Effector memory CD4-positive, alpha-beta T cell (primary cell): Measurements from ENCODE around the gene GINS2.

Experiments used
- DNase-seq, 3 donors: peaks; one replicate each; pipeline ENCODE4 v3.0.0-alpha.2; 2020
- H3K27ac ChIP-seq: 2 replicates; pipeline ENCODE4 v1.7.0; 2013; ENCODE audit warnings: mild to moderate bottlenecking, low read length, moderate library complexity; ENCODE audit not compliant: insufficient read depth, poor library complexity, severe bottlenecking
- H3K27me3 ChIP-seq: replicated peaks from 2 replicates; pipeline ENCODE4 v1.7.0; 2013; ENCODE audit warnings: mild to moderate bottlenecking, low read length; ENCODE audit not compliant: insufficient read depth, control insufficient read depth, poor library complexity, severe bottlenecking
- H3K36me3 ChIP-seq: 2 replicates; pipeline ENCODE4 v1.7.0; 2013; ENCODE audit warnings: mild to moderate bottlenecking, low read length, moderate library complexity; ENCODE audit not compliant: control insufficient read depth, insufficient read depth
- H3K4me1 ChIP-seq: 2 replicates; pipeline ENCODE4 v1.7.0; 2013; ENCODE audit warnings: low read length, mild to moderate bottlenecking; ENCODE audit not compliant: control insufficient read depth, insufficient read depth, poor library complexity, severe bottlenecking
- H3K4me3 ChIP-seq: 2 replicates; pipeline ENCODE4 v1.7.0; 2013; ENCODE audit warnings: low read length, low read depth, mild to moderate bottlenecking; ENCODE audit not compliant: insufficient read depth, poor library complexity, severe bottlenecking
- H3K9me3 ChIP-seq: 2 replicates; pipeline ENCODE4 v1.7.0; 2013; ENCODE audit warnings: mild to moderate bottlenecking, low read length, moderate library complexity; ENCODE audit not compliant: control insufficient read depth

The GINS2 gene

DNA sequence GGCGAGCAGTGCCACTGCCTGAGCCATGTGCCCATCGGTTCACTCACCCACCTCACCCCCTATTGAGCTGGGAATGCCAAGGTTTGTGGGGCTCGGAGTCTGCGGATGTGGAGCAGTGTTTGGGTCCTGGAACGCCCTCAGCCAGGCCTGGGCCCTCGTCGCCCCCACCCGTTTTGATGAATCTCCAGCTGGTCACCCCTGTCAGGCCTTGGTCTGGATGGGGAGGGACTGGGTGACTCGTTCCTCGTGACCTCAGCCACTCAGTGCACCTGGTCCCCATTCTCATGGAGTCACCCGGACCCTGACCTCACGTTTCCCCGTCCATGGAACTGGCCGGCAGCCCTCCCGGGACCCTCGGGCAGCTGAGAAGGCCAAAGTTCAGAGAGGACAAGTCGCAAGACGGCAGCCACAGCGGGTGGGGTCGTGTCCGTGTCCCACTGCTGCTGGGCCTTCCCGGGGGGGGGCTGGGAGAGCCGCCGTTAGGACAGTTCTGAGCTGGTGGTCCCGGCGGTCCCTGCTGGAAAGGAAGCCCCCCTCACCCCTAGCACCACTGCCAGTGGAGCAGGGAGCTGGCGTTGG is 52.4 kb downstream of the GINS2 start:
- H3K36me3 ChIP-seq = peaks cover 5% of the 10 kb centered on the region
- no peaks in the 10 kb centered on the region for H3K4me1 ChIP-seq
- no peak overlapping the region for H3K4me3 ChIP-seq
- H3K9me3 ChIP-seq = no peaks in the 10 kb centered on the region
- no peaks in the 10 kb centered on the region for H3K27me3 ChIP-seq
- H3K27ac ChIP-seq = no peak overlapping the region
- DNase-seq = no peak

DNA sequence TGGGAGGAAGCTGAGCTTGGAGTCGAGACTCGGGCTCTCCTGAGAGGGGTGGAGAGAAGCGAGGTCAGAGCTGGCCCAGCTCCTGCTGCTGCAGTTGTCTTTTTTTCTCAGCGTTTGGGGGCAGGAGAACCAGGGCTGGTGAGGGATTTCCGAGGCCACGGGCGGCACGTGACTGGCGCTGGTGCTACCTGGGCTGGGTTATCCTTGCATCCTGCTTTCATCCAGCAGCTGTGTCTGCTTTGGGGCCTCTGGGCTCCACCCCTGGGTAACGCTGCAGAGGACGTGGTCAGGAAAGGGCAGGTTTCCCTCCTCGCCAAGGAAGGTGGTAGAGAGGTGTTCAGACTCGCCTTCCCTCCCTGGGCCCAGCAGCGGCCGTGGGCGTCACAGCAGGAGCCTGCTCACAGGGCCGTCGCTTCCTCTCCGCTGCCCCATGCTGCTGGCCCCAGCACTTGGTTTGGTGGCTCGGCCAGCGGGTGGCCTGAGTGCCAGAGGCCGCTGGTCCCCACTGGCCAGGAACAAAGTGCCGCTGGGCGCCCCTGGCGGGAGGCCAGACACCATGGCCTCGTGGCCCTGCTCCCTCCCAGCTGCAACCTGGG is 53.1 kb downstream of the GINS2 start:
- Histone ChIP-seq H3K27me3 (no peaks in the 10 kb centered on the region), H3K4me3 (no peak overlapping the region), H3K27ac (no peak overlapping the region), H3K4me1 (no peaks in the 10 kb centered on the region), H3K36me3 (peaks cover 5% of the 10 kb centered on the region), H3K9me3 (no peaks in the 10 kb centered on the region)
- no peak for DNase-seq

DNA sequence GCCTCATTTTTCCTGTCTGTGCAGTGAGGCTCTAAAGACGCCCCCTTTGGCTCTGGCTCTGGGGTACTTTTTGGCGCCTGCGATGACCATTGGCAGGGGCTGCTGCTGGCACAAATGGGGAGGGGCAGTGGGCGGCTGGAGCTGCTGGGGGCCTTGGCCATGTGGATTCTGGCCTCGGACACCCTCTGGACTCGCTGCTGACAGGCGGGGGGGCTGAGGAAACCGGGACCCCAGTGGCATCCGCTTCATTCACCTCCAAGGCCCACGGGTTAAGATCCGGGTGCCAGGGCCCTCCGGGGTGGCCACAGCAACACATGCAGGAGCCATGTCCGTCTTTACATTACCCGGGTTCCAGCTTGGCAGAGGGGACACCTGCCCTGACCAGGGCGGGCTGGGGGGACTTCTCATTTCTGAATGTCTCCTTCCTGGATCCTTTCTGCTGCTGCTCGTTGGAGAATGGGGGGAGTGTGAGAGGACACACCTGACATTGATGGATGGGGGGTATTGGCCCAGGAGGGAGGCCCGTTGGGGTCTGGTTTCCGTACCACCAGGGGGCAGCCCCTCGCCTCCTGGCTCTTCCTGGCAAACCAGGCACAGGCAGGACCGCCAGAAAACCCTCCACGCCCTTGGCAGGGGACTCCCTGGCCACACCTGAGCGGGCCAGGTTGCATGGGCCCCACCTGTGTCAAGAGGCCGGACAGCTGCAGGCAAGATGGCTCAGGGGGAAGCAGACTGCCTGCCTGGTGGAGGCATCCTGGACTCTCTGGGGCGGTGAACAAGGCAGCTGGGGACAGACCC is 53.8 kb downstream of the GINS2 start:
- Histone ChIP-seq H3K4me1 (no peaks in the 10 kb centered on the region), H3K27me3 (no peaks in the 10 kb centered on the region), H3K4me3 (no peak overlapping the region), H3K27ac (no peak overlapping the region), H3K36me3 (peaks cover 5% of the 10 kb centered on the region), H3K9me3 (no peaks in the 10 kb centered on the region)
- DNase-seq = no peak

DNA sequence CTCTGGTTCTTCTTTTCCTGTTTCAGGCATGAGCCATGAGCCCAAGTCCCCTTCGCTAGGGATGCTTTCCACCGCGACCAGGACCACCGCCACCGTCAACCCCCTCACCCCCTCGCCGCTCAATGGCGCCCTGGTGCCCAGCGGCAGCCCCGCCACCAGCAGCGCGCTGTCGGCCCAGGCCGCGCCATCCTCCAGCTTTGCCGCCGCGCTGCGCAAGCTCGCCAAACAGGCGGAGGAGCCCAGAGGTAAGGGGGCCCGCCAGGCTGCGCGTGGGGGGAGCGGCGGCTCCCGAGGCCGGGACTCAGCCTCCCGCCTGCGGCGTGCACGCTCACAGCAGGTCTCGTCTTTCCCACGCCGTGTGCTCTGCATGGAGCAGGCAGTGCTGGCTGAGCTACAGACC is 54.9 kb downstream of the GINS2 start:
- H3K36me3 ChIP-seq = peaks cover 5% of the 10 kb centered on the region
- no peak for DNase-seq
- no peaks in the 10 kb centered on the region for H3K27me3 ChIP-seq

DNA sequence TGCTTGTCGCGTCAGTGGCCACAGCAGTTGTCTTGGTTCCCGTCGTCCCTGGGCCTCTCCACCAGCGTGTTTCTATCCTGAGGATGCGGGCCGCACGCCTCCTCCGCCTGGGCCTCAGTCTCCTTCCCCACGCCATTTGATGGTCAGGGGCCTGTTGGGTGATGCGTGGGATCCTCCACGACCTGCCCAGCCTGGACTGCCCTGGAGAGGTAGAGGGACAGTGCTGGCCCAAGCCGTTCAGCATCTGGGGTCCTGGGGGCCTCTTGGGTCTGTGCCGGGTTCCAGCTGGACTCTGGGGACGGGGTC is 55.4 kb downstream of the GINS2 start:
- Histone ChIP-seq H3K4me1 (no peaks in the 10 kb centered on the region), H3K4me3 (no peak overlapping the region), H3K27ac (no peak overlapping the region), H3K36me3 (peaks cover 5% of the 10 kb centered on the region), H3K9me3 (peaks cover 6% of the 10 kb centered on the region), H3K27me3 (no peaks in the 10 kb centered on the region)
- DNase-seq = no peak

More for the DNA sequence above, 54.9 kb downstream of the GINS2 start:
- no peak overlapping the region for H3K27ac ChIP-seq
- no peaks in the 10 kb centered on the region for H3K4me1 ChIP-seq
- no peak overlapping the region for H3K4me3 ChIP-seq
- peaks cover 6% of the 10 kb centered on the region for H3K9me3 ChIP-seq

DNA sequence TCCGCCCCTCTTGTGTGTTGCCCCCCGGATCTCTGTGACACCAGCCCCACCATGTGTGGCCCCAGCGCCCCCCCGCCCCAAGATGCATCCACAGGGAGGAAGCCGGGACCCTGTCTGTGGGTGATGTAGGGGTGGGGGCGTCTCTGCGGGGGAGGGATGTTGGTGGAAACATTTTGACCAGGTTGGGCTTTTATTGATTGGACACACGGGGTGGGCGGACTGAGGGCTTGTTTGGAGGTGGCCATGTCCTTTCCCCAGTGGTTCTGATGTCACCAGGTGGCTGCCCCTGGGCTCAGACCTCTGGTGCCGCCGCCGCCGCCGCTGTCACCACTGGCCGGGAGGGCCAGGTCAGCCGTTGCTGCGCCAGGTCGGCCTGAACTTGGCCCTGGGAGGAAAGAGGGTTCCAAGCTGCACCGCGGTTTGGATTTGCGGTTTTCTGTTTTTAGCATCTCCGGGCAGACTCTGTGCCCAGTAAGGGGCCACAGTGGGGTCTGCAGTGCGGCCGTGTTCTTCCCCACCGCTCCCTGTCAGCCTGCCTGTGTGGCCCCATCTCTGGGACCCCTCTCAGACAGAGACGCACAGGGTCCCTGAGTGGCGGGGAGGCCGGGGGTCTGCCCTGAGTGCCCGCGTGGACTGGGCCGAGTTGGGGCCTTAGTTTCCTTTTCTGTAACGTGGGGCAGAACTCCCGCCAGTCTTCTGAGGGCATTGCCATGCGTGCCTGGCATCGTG is 55.9 kb downstream of the GINS2 start:
- H3K4me3 ChIP-seq = no peak overlapping the region
- H3K36me3 ChIP-seq = peaks cover 5% of the 10 kb centered on the region
- no peaks in the 10 kb centered on the region for H3K4me1 ChIP-seq
- no peak overlapping the region for H3K27ac ChIP-seq
- H3K27me3 ChIP-seq = no peaks in the 10 kb centered on the region
- DNase-seq = no peak
- peaks cover 6% of the 10 kb centered on the region for H3K9me3 ChIP-seq

DNA sequence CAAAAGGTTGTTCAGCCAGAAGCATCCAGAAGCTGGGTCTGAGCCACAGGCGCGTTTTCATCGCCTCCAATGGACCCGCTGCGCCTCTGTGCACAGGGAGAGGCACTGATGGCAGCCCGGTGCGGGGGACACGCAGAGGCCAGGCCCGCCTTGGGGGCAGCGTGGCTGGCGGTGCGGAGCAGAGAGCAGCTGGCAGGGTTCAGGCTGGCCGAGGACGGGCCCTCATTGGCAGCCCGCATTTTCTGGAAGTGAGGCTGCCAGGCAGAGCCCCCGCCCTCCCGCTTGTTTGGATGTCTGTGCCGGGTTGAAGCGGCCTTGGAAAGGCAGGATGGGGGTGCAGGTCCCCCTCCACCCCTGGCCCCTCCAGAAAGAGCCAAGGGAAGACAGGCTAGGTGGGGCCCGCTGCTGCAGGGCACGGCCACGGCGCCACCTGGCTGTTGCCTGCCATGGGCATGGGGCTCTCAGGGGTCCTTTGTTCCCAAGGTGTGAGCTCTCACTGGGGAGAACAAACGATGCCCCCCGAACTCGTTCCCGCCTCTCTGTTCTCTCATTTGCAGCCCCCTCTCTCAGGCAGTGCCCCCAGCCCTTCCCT is 56.9 kb downstream of the GINS2 start:
- Histone ChIP-seq H3K9me3 (peaks cover 6% of the 10 kb centered on the region), H3K4me3 (no peak overlapping the region), H3K27ac (no peak overlapping the region), H3K36me3 (peaks cover 5% of the 10 kb centered on the region), H3K4me1 (no peaks in the 10 kb centered on the region), H3K27me3 (no peaks in the 10 kb centered on the region)
- no peak for DNase-seq

DNA sequence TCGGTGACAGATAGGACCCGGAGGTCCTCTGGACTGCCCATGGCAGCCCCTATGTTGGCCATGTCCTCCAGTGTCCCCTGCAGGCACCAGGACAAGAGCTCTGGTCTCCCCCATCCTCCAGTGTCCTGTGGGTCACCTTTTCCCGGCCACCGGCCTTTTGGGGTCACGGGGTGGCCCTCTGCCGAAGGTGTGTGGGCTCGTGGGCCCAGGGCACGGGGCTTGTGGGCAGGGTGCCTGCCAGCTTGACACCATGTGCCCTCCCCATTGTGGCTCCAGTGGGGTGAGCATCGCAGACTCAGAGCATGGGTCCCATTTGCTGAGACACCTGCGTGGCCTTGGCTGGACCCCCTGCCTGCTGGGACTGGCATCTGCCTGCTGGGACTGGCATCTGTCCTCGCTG is 57.5 kb downstream of the GINS2 start:
- H3K4me1 ChIP-seq = no peaks in the 10 kb centered on the region
- H3K9me3 ChIP-seq = peaks cover 6% of the 10 kb centered on the region
- H3K27ac ChIP-seq = no peak overlapping the region
- H3K27me3 ChIP-seq = no peaks in the 10 kb centered on the region
- DNase-seq = no peak
- H3K4me3 ChIP-seq = no peak overlapping the region
- H3K36me3 ChIP-seq = peaks cover 5% of the 10 kb centered on the region

DNA sequence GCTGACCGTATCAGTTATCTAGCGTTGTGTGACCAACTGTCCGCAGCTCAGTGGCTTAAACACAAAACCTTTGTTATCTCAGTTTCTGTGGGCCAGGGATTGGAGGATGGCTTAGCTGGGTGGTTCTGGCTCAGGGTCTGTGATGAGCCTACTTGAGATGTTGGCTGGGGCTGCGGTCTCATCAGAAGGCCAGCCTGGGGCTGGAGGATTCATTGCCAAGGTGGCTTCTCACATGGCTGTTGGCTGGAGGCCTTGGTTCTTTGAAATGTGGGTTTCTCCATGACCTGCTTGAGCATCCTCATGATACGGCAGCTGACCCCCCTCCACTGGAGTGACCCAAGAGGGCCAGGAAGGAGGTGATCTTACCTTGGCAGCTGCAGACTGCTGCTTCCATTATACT is 58.9 kb downstream of the GINS2 start:
- Histone ChIP-seq H3K4me1 (no peaks in the 10 kb centered on the region), H3K27ac (no peak overlapping the region), H3K4me3 (no peak overlapping the region), H3K27me3 (no peaks in the 10 kb centered on the region), H3K9me3 (peaks cover 6% of the 10 kb centered on the region), H3K36me3 (peaks cover under 1% of the 10 kb centered on the region)
- DNase-seq = no peak
